ENCODE measurements around the gene PIK3C2G. TPM values are rescaled to one million over a fixed set of nuclear protein-coding genes. Genes with fewer than 3 reads are reported as not detected.

The PIK3C2G gene
- total RNA-seq, 2 donors from 2014 or later = 0.57 to 0.69 TPM

DNA sequence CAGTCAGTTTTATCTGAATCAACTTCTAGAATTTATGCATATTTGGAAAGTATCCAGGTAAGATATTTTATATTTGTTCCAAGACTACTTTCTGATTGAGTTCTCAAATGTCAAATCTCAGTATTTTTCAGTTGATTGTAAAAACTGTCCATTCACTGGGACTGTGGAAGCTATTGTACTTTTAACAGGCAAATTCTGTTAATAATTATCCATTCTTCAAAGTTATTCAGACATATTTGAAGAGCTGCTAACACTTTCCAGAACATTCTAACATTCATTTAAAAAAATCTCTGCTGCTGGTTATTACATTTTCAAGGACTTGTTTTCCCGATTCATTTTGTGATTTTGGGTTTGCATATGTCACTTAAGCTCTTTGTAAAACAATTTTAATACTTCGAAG, 59.7 kb downstream of the PIK3C2G start:
- no peak overlapping the region for H3K27ac ChIP-seq
- H3K4me3 ChIP-seq = no peak overlapping the region
- intact Hi-C loops (cut with DNase I) = no loop called here
- H3K4me1 ChIP-seq = no peaks in the 10 kb centered on the region
- H3K9ac ChIP-seq (ENCODE audit: low read depth in 2 of 2, low read length in 2 of 2) = no peak overlapping the region
- TF ChIP-seq CTCF (IDR thresholded peaks at IDR 0.05) = no peak
- H3K9me3 ChIP-seq = no peaks in the 10 kb centered on the region
- DNase-seq = no peak
- no peaks in the 10 kb centered on the region for H3K27me3 ChIP-seq
- H3K36me3 ChIP-seq = no peaks in the 10 kb centered on the region

DNA sequence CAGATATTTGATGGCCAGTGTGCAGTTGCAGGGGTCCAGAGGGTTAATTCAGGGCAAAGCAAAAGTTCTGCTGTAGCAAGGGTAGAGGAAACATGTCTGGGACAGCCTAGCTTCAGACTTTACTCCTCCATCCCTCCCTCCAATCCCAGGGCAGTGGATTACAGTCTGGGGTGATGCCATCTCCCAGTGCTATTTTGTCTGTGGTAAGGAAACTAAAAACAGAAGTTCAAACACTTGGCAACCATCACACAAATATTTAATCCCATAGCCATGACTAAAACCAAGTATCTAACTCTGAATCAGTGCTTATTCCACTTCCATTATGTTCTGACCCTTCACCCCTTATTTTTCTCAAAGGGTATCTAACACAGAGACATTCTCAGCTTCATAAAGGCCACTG, 61.8 kb downstream of the PIK3C2G start:
- Histone ChIP-seq H3K4me3 (no peak overlapping the region), H3K9ac (ENCODE audit: low read depth in 2 of 2, low read length in 2 of 2) (no peak overlapping the region), H3K9me3 (no peaks in the 10 kb centered on the region), H3K36me3 (no peaks in the 10 kb centered on the region), H3K27me3 (no peaks in the 10 kb centered on the region), H3K27ac (no peak overlapping the region), H3K4me1 (no peaks in the 10 kb centered on the region)
- intact Hi-C loops (cut with DNase I) = no loop called here
- TF ChIP-seq CTCF (IDR thresholded peaks at IDR 0.05) = no peak
- no peak for DNase-seq

DNA sequence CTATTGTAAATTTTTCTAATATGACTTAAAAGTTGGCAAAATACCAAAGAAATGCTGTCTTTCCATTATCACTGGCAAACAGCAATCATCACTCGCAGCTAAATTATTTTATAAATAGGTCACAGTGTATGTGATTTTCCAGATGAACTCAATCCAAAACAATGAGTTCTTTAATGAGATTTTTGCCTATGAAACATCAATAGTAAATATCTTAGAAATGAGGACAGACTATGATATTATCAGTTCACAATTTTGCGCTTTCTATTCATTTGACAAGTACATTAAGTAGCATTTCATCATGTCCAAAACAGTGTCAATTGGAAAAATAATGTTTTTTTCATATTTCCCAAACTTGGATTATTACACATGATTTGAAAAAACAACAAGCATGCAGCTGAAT, 65.7 kb downstream of the PIK3C2G start:
- no peak for TF ChIP-seq CTCF (IDR thresholded peaks at IDR 0.05)
- Histone ChIP-seq H3K9ac (ENCODE audit: low read depth in 2 of 2, low read length in 2 of 2) (no peak overlapping the region), H3K4me1 (no peaks in the 10 kb centered on the region), H3K27me3 (no peaks in the 10 kb centered on the region), H3K36me3 (no peaks in the 10 kb centered on the region), H3K9me3 (no peaks in the 10 kb centered on the region), H3K4me3 (no peak overlapping the region), H3K27ac (no peak overlapping the region)
- intact Hi-C loops (cut with DNase I) = no loop called here
- no peak for DNase-seq

DNA sequence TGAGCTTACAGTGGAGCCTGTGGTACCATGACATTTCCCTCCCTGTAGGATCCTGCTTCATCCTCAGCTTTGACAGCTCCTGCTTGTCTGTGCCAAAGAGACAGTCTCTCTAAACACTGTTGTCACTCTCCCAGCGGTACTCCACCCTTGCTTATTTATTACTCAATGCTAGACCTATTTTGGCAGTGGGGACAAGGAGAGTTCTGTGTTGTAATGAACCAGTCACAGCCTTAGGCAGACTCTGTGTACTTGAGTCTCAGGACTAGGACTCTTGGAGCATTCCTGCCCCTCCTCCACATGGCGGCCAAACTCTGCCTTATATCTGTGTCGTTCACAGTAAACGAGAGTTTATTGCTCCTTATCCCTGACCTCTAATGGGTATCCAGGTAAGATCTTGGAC, 70.9 kb downstream of the PIK3C2G start:
- Histone ChIP-seq H3K36me3 (no peaks in the 10 kb centered on the region), H3K27ac (no peak overlapping the region), H3K4me1 (no peaks in the 10 kb centered on the region), H3K27me3 (no peaks in the 10 kb centered on the region), H3K9me3 (no peaks in the 10 kb centered on the region), H3K9ac (ENCODE audit: low read depth in 2 of 2, low read length in 2 of 2) (no peak overlapping the region), H3K4me3 (no peak overlapping the region)
- TF ChIP-seq CTCF (IDR thresholded peaks at IDR 0.05) = no peak
- intact Hi-C loops (cut with DNase I) = no loop called here
- DNase-seq = no peak

- no peaks in the 10 kb centered on the region for H3K4me1 ChIP-seq
- intact Hi-C loops (cut with DNase I) = no loop called here
- H3K4me3 ChIP-seq = no peak overlapping the region
- H3K9ac ChIP-seq (ENCODE audit: low read depth in 2 of 2, low read length in 2 of 2) = no peak overlapping the region
- DNase-seq = no peak
- TF ChIP-seq CTCF (IDR thresholded peaks at IDR 0.05) = no peak
- no peak overlapping the region for H3K27ac ChIP-seq
- H3K36me3 ChIP-seq = no peaks in the 10 kb centered on the region
- no peaks in the 10 kb centered on the region for H3K27me3 ChIP-seq
- H3K9me3 ChIP-seq = no peaks in the 10 kb centered on the region
These were observed 78.3 kb downstream of the PIK3C2G start for GRCh38 chr12:18339633-18340032.

GRCh38 chr12:18340186-18340585, 78.9 kb downstream of the PIK3C2G start:
- Histone ChIP-seq H3K4me3 (no peak overlapping the region), H3K4me1 (no peaks in the 10 kb centered on the region), H3K27ac (no peak overlapping the region), H3K9ac (ENCODE audit: low read depth in 2 of 2, low read length in 2 of 2) (no peak overlapping the region), H3K9me3 (no peaks in the 10 kb centered on the region), H3K27me3 (no peaks in the 10 kb centered on the region), H3K36me3 (no peaks in the 10 kb centered on the region)
- TF ChIP-seq CTCF (IDR thresholded peaks at IDR 0.05) = no peak
- DNase-seq = no peak
- intact Hi-C loops (cut with DNase I) = no loop called here
